ENCODE data around the gene ZNF354B. TPM values are rescaled to one million over a fixed set of nuclear protein-coding genes. Genes with fewer than 3 reads are reported as not detected.

ZNF354B gene
- 8.3 and 10.1 TPM in 2 replicates for total RNA-seq

DNA sequence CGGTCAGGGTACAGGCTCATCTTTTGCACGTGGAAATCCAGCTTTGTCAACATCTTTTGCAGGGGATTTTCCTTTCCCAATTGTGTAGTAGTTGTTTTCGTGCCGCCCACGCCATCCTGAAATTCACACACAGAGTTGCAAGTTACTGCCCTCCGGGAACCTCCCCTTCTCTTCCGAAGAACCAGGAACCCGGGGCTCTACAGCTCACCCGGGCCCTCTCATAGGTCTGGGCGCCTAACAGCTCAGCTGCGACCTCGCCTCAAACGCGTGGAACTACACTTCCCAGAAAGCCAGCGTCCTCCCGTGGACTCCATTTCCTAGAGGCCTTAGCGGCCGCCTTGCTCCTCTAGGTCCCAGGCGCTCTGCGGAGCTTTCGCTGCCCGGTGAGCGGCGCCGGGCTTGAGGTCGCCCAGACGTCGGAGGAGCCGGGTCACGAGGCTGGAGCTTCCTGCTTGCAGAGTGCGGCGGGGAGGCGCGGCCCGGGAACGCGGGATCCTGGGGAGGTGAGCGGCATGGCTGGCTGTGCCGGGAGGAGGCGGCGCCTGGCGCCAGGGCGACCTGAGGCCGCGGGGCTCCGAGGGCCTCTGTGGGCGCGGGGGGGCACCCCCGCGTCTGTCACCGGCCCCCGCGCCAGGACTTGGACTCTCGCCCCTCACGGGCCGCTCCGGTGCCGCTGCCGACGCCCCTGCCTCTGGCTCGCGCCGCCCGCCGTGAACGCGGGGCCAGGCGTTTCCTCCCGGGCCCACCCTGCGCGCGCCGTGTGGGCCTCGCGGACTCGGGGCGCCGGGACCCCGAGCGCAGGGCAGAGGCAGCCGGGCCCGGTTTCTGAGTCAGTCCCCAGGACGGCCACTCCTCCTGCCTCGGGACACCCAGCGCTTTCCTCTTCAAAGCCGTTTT, at the start of gene ZNF354B:
Gene ZNF354B (plus strand): TSS at position 329 of the 897 bp plus-strand sequence. CDS start 1,095 bp downstream, outside the sequence.

DNA sequence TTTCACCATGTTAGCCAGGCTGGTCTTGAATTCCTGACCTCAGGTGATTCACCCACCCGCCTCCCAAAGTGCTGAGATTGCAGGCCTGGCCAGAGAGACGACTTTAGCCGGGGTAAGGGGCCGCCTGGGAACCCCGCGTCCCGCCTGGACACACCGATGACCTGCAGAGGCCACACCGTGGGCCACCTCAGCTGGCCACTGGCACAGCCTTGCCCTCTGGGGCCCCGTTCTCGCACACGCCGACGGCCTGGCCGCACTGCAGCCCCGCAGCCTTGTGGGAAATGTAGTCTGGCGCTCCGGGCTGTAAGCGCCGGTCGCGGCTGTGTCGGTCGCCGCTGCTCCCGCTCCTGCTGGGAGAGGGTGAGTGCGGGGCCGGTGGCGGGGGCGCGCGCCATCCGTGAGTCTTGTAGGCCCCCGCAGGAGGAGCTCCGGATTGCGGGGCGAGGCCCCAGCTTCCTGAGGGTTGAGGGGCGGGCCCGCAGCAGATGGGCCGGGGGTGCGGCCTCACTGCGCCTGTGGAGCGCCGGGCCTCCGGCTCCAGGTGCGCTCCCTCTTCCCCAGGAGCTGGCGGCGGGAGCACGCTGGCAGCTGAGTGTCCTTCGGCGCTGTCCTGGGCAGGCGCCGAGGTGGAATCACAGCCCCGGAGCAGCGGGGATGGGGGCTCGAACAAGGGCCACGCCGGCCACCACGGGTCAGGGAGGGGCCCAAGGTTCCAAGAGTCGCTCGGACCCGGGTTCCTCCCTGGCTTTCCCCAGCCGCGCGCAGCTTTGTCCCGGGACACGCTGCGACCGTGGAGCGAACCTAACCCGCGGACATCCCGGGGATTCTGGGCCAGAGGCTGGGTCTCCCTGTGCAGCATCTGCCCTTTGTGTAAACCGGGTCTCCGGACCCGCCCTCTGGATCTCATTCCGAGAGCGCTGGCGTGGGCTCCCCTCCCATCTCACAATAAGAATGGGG, 36.1 kb downstream of the ZNF354B start, which contains the start of gene ZFP2:
Gene ZFP2 (plus strand): TSS at position 299 of the 957 bp plus-strand sequence. CDS start 35,401 bp downstream, outside the sequence.

Other genes starting within 250 kb of the ZNF354B start
- 21.1 and 27.3 TPM in 2 replicates for gene CLK4, start 232.9 kb upstream of the ZNF354B start, total RNA-seq
- 8.5 and 11.0 TPM in 2 replicates for gene ZNF354A, start 129.3 kb upstream of the ZNF354B start, total RNA-seq
- gene ZFP2, start 36.0 kb downstream of the ZNF354B start, total RNA-seq = 0.55 and 0.89 TPM in 2 replicates
- gene ZNF454, start 81.2 kb downstream of the ZNF354B start, total RNA-seq = 3.6 and 4.0 TPM in 2 replicates
- gene GRM6, start 135.4 kb downstream of the ZNF354B start, total RNA-seq = not detected in 2 replicates
- gene ZNF879, start 163.9 kb downstream of the ZNF354B start, total RNA-seq = 2.8 and 4.8 TPM in 2 replicates
- 7.1 and 8.1 TPM in 2 replicates for gene ZNF354C, start 200.4 kb downstream of the ZNF354B start, total RNA-seq